MCF 10A (cell line): ENCODE results near the gene MPP7. TPM values are rescaled to one million over a fixed set of nuclear protein-coding genes. Genes with fewer than 3 reads are reported as not detected.
"Not testable (repeated sequence)": the region's sequence is repeated elsewhere in the genome, so short reads cannot be mapped to it uniquely, and the experiment has no call there.

Experiments used
- BruUV-seq: library from RNA; stranded (reverse); fragments of 400-500 nt; replicated peaks from 2 replicates; lab custom pipeline; 2021; lab: Mats Ljungman, UMichigan
- CTCF ChIA-PET: fragments of 300-600 bp; sonication (Branson Sonifier 250); formaldehyde crosslinking; extraction: SDS; loops from one replicate; lab custom pipeline; 2021; ENCODE audit warnings: antibody characterized with exemption, inconsistent platforms; lab: Yijun Ruan, JAX
- POLR2A ChIA-PET: fragments of 300-600, 350-650 bp; sonication (Branson Sonifier 250); formaldehyde crosslinking; extraction: SDS; loops from one replicate; lab custom pipeline; 2020; ENCODE audit warnings: antibody characterized with exemption, inconsistent platforms; lab: Yijun Ruan, JAX
- DNase-seq: peaks from one replicate; pipeline ENCODE4 v3.0.0-alpha.2; 2018; ENCODE audit not compliant: unreplicated experiment
- H3K27ac Mint-ChIP-seq: one replicate; pipeline ENCODE4 v1.8.0; 2022; ENCODE audit warnings: mild to moderate bottlenecking, low read depth, mixed read lengths; ENCODE audit not compliant: unreplicated experiment
- H3K27me3 Mint-ChIP-seq: one replicate; pipeline ENCODE4 v1.8.0; 2022; ENCODE audit warnings: mixed read lengths; ENCODE audit not compliant: insufficient read depth, unreplicated experiment
- H3K36me3 Mint-ChIP-seq: one replicate; pipeline ENCODE4 v1.8.0; 2022; ENCODE audit warnings: mild to moderate bottlenecking, moderate library complexity, mixed read lengths; ENCODE audit not compliant: insufficient read depth, unreplicated experiment
- H3K4me1 Mint-ChIP-seq: one replicate; pipeline ENCODE4 v1.8.0; 2022; ENCODE audit warnings: mixed read lengths; ENCODE audit not compliant: insufficient read depth, unreplicated experiment
- H3K4me3 Mint-ChIP-seq: one replicate; pipeline ENCODE4 v1.8.0; 2022; ENCODE audit warnings: mild to moderate bottlenecking, moderate library complexity, mixed read lengths; ENCODE audit not compliant: unreplicated experiment
- H3K9me3 Mint-ChIP-seq: one replicate; pipeline ENCODE4 v1.8.0; 2022; ENCODE audit warnings: mixed read lengths; ENCODE audit not compliant: unreplicated experiment
- CTCF ChIP-seq: fragments of 200-600 bp; IDR thresholded peaks from one replicate; pipeline ENCODE4 v1.8.0; 2022; ENCODE audit warnings: antibody characterized with exemption, mild to moderate bottlenecking; ENCODE audit not compliant: unreplicated experiment
- intact Hi-C: fragments of 100-400 bp; cut with micrococcal nuclease; formaldehyde crosslinking; loops from 2 replicates; pipeline ENCODE4 v1.14.1; 2022
- total RNA-seq: library from RNA; stranded (reverse); gene quantifications from 2 replicates; pipeline ENCODE4 v1.2.3, GENCODE V29; 2022

MPP7 gene
- total RNA-seq, 1 experiment from 2014 or later = 5.4 TPM

- intact Hi-C loops = no loop called here
- H3K36me3 Mint-ChIP-seq = no peaks in the 10 kb centered on the region
- TF ChIP-seq CTCF = no peak
- no peak for DNase-seq
- BruUV-seq = no TSS peak
- POLR2A ChIA-PET = no interaction called here
- H3K27ac Mint-ChIP-seq = no peak overlapping the region
- H3K27me3 Mint-ChIP-seq = no peaks in the 10 kb centered on the region
- H3K9me3 Mint-ChIP-seq = no peaks in the 10 kb centered on the region
- peaks cover 5% of the 10 kb centered on the region for H3K4me1 Mint-ChIP-seq
- CTCF ChIA-PET = interaction anchor here (0.7 kb wide), 2 partner anchors 66 to 937 kb away, joined by 3 to 4 read pairs; no protein-coding TSS in a partner anchor
- no peak overlapping the region for H3K4me3 Mint-ChIP-seq
Measured at GRCh38 chr10:28320090-28320489, 17.2 kb upstream of the MPP7 start.

GRCh38 chr10:28319061-28319460 is 16.2 kb upstream of the MPP7 start:
- H3K36me3 Mint-ChIP-seq, intact Hi-C loops, H3K9me3 Mint-ChIP-seq, H3K27ac Mint-ChIP-seq, DNase-seq, POLR2A ChIA-PET, BruUV-seq, H3K27me3 Mint-ChIP-seq, H3K4me3 Mint-ChIP-seq, H3K4me1 Mint-ChIP-seq: not testable (repeated sequence)
- CTCF ChIA-PET = interaction anchor here (0.6 kb wide), 1 partner anchor 21 kb away, joined by 3 read pairs; no protein-coding TSS in a partner anchor

DNA sequence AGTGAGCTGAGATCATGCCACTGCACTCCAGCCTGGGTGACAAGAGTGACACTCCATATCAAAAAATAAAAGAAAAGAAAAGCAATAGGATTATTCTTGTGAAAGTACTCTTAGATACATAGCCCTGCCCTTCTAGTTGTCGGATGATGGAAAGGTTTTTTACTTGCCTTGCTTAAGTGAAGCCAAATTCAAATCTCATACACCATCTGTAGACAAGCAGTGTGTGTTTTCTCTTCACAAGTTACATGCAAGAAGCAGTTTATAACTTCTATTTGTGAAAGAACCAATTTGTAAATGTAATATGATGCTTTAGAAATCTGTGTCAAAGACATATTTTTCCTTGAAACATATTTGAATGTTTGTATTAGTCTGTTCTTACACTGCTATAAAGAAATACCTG is 15.8 kb upstream of the MPP7 start:
- no peak for DNase-seq
- Mint-ChIP-seq H3K4me1 (peaks cover 5% of the 10 kb centered on the region), H3K27ac (no peak overlapping the region), H3K4me3 (no peak overlapping the region), H3K27me3 (no peaks in the 10 kb centered on the region), H3K36me3 (no peaks in the 10 kb centered on the region), H3K9me3 (no peaks in the 10 kb centered on the region)
- intact Hi-C loops = no loop called here
- BruUV-seq = no TSS peak
- CTCF ChIA-PET = interaction anchor here (0.7 kb wide), 1 partner anchor 359 kb away, joined by 3 read pairs; no protein-coding TSS in a partner anchor
- POLR2A ChIA-PET = interaction anchor here (1.9 kb wide), 1 partner anchor 16 kb away, joined by 8 read pairs; the partner anchor contains the start of gene MPP7
- TF ChIP-seq CTCF = no peak

- Mint-ChIP-seq H3K27ac (no peak overlapping the region), H3K4me3 (no peak overlapping the region), H3K4me1 (peaks cover 5% of the 10 kb centered on the region), H3K27me3 (no peaks in the 10 kb centered on the region), H3K36me3 (no peaks in the 10 kb centered on the region), H3K9me3 (no peaks in the 10 kb centered on the region)
- POLR2A ChIA-PET = interaction anchor here (0.7 to 1.9 kb wide), 2 partner anchors 15 to 25 kb away, joined by 3 to 8 read pairs; partner anchors contain the start of gene MPP7
- CTCF ChIA-PET = interaction anchor here (0.7 to 1.2 kb wide), 3 partner anchors 15 to 360 kb away, joined by 3 to 4 read pairs (median 3); no protein-coding TSS in a partner anchor
- peak; percentile 23 for DNase-seq
- BruUV-seq = no TSS peak
- intact Hi-C loops = no loop called here
- TF ChIP-seq CTCF = no peak
Measured at GRCh38 chr10:28317760-28318159, 14.9 kb upstream of the MPP7 start.
